ENCODE measurements around the gene BCDIN3D.

BCDIN3D gene

GRCh38 chr12:49795654-49796105, 47.2 kb downstream of the BCDIN3D start:
- no peak for DNase-seq

- no peak for DNase-seq
Measured at GRCh38 chr12:49794811-49795653, 47.9 kb downstream of the BCDIN3D start.

- no peak for DNase-seq
Measured at GRCh38 chr12:49794021-49794420, 48.9 kb downstream of the BCDIN3D start.

- DNase-seq: no peak
Measured at GRCh38 chr12:49793620-49794019, 49.3 kb downstream of the BCDIN3D start.

- no peak for DNase-seq
Measured at GRCh38 chr12:49792976-49793580, 49.8 kb downstream of the BCDIN3D start.

- DNase-seq: no peak
Measured at GRCh38 chr12:49792181-49792970, 50.5 kb downstream of the BCDIN3D start.

GRCh38 chr12:49791700-49792099, 51.2 kb downstream of the BCDIN3D start:
- DNase-seq: no peak

GRCh38 chr12:49790741-49791555, 52.0 kb downstream of the BCDIN3D start:
- DNase-seq: no peak

- DNase-seq: no peak
Measured at GRCh38 chr12:49789992-49790391, 52.9 kb downstream of the BCDIN3D start.

- no peak for DNase-seq
Measured at GRCh38 chr12:49787672-49788071, 55.2 kb downstream of the BCDIN3D start.

Measured in suppressor macrophage (primary cell).